Fibroblast of the conjunctiva (primary cell): ENCODE data around the gene ITPRIP.

Source experiments
- DNase-seq: peaks from one replicate; pipeline ENCODE4 v3.0.0-alpha.2; 2010; ENCODE audit warnings: low read depth

The ITPRIP gene

DNA sequence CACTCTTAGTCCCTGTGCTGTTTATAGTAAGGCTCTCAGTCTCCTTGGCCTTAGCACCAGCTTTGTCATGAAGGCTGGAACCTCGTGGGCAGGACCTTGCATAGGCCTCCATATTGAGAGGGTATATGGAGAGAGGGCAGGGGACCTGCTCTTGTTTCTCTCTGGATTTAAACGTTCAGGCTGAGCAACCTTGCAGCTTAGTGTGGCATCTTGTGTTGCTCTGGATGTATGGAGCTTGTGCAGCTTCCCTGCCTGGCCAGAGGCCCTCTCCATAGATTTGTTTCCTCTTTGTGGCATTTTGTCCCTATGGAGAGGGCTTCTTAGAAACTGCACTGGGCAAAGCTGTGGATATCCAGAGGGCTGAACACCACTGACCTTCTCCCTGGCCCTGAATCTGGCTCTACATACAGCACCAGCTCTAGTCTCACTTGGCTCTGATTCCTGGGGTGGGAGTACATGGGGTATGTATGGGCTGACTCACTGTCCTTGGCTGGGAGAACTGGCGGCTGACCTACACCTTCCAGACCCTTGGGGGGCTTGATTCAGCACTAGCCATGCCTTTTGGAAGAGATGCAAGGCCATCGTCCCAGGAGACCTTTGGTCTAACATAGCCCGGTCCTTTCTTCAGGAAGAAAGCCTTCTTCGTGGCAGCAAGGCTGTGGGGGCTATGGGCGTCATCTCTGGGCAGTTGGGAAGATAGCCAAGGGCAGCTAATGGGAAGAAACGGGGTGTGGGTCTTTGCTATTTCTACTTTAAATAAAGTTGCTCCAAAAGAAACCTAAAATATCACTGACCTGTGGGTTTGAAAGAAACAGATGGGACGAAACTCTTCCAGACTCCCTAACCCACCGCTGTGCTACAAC is 30.5 kb downstream of the ITPRIP start:
- no peak for DNase-seq

- DNase-seq = no peak
Measured at GRCh38 chr10:104306897-104307296, 31.4 kb downstream of the ITPRIP start.

DNA sequence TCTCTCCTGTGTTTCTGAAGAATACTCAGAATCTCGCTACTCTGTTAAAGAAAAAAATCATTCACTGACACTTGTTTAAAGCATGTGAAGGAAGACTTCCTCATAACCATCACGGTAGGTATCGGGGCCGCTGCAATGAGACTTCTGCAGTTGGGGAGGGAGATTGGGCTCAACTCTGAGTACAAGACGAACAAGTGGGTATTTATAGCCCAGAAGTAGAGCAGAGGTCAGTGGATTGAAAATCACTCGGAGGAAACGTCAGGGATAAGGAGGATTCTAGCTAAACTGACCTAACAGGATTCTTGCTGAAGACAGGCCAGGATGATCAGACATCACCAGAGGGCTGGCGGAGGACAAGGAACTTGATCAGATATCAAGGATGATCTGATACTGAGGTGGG is 33.3 kb downstream of the ITPRIP start:
- DNase-seq = no peak

DNA sequence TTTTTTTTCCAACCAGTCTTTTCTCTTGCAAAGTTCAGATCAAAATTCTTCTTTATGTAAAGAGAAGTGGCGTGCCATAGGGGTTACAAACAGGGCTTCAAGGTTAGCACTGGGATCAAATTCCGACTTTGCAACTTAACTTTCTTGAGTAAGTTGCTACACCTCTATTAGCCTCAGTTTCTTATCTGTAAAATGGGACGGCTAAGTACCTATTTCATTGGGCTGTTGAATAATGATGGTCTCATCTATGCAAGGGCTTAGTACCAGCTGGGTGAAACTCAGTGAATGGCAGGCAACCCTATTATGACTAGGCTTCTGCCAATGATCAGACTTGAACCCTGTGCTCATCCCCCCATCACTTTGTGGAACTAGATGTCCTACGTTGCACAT is 33.9 kb downstream of the ITPRIP start:
- no peak for DNase-seq

DNA sequence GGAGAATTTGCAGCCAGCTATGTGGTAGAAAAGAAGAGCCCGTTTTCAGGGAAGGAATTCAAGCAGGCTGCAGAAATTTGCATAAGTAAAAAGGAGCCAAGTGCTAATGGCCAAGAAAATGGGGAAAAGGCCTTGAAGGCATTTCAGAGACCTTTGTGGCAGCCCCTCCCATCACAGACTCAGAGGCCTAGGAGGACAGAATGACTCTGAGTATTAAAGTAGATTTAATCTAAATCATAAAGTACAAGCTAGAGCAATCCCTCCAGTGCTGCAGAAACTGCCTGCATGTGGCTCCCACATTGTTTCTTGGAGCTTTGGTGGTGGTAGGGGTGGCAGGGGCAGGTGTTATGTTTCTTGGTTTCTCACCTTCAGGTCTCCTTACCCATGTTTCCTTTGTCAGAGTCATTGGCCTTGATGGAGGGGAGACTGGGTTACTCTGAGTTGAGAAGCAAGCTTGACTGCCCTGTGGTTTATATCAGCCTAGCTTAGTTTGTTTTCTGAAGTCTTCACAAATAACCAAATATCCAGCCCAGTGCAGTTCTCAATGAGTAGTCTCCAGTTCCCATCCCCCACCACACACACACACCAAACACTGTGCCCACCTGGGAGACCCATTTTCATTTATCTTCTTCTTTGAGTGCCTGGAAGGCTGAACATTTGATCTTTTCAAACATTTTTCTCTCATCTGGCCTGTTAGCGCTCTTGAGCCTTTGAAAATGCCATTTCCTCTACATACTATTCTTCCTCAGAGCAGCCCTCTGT is 34.5 kb downstream of the ITPRIP start:
- no peak for DNase-seq

GRCh38 chr10:104301907-104302690 is 36.2 kb downstream of the ITPRIP start:
- DNase-seq = no peak

DNA sequence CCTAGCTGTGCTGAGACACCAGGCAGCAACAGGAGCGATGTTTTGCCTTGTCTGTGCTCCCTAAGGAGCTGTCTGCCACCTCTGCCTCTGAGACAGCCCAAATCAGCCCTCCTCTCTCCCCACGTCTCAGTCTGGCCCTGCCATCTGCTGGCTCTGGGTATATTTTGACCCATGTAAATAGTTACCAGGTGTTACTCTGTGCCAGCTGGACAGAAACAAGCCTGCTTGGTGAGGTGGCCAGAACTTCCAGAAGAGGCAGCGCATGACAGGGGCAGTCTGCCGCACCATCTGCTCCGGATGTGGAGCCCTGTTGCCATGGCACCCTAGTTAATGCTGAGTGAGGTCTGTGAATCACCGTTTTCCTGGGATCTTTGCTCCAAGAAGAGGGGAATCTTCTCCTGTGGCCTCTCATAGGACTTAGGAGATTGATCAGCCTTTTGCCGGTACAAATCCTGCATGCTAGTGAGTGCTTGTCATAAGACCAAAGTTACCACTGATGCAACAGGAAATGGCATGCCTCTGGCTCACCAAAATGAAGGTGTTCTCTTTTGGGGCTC is 37.5 kb downstream of the ITPRIP start:
- peak; percentile 87 for DNase-seq

DNA sequence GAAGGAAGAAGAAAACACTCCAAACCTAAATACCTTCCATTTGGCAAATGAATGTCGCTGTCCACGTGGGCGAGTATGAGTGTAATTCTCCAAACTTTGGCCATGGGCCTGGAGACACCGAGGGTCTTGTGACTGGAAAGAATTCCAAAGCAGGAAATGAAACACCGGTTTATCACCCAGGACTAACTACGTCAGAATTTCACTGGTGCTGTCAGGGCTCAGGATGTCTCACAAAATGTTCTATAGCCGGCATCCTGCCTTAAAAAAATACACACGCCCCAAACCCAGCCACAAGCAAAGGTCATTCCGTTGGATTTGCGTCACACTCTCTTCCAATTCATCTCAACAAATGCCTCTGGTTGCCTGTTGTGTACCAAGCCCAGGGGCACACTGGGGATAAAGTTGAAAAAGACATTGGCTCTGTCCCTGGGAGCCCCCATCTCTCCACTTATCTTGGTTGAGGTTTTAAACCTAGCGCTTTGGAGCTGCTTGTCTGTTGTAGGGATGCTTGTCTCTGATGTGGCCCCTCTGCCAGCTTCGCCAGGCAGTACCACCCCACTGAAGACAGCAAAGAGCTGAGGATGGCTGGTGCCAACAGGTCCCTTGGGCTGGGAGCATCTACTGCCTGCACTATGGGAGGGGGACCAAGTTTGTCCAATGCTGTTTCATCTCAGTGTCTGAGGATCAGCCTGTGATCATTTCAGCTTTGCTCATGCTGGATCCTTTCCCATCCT is 38.1 kb downstream of the ITPRIP start:
- peak; percentile 81 for DNase-seq

DNA sequence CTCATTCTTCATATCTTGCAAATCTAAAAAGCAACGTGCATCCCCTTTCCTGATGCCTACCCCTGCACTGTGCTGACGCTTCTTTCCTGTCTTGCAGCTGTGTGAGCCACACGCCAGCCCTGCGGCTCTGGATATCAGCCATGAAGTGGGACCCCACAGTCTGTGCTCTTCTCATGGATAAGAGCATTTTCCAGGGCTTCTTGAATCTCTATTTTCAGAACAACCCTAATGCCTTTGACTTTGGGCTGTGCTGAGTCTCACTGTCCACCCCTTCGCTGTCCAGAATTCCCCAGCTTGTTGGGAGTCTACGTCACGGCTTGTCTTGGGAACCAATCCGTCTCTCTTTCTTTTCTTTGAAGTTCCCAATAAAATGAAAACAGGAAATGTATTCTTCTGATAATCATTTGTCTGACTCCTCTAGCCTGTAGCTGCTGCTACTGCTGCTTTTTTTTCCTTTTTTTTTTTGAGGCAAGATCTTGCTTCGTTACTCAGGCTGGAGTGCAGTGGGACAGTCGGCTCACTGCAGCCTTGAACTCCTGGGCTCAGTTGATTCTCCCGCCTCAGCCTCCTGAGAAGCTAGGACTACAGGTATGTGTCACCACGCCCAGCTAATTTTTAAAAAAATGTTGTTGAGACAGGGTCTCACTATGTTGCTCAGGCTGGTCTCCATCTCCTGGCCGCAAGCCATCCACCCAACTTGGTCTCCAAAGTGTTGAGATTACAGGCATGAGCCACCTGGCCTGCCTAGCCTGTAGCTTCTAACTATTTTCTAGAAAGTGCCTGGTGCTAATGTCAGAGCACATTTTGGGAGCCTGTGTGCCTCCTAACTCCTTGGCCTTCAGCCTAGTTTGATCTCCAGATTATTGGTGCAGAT is 39.0 kb downstream of the ITPRIP start:
- no peak for DNase-seq

DNA sequence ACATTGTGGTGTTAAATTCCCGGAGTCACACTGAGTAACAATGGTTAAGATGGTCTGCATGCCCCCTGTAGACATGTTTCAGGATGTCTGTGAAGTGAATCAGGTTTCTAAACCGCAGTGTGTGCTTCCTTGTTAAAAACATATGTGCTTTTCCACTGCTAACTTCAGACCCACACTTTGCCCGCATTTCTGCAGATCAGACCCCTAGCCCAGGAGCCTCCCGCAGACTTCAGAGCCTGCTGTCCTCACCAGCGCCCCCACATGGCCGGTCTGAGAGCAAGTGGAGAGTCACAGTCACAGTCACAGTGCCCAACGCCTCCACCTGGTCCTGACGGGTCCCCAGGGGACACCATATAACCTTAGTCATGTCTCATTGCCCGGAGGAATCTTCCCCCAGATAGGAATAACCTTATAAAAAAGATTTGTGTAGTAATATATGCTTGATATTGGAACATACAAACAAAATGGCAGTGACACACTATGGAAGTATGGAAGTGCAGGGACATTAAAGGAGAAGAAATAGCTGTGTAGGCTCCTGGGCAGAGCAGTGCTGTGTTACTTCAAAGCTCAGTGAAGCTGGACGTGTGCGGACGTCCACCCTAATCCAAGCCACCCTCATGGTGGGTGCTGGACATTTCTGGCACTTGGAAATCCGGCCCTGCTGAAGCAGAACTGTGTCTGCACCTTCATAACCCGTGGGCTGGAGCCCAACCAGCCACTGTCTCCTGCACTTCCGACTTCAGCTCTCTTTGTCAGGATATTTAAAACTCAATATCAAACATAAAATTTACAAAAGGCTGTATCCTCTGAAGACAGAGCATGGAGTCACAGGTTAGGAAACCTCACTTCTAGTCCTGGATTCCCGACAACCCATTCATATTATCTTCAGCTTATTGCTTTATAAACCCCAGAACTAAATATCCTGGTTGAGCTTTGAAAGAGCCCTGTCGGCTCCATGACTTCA is 40.3 kb downstream of the ITPRIP start:
- DNase-seq = no peak

GRCh38 chr10:104296687-104297436 is 41.4 kb downstream of the ITPRIP start:
- no peak for DNase-seq

GRCh38 chr10:104293781-104294321 is 44.4 kb downstream of the ITPRIP start:
- no peak for DNase-seq

DNA sequence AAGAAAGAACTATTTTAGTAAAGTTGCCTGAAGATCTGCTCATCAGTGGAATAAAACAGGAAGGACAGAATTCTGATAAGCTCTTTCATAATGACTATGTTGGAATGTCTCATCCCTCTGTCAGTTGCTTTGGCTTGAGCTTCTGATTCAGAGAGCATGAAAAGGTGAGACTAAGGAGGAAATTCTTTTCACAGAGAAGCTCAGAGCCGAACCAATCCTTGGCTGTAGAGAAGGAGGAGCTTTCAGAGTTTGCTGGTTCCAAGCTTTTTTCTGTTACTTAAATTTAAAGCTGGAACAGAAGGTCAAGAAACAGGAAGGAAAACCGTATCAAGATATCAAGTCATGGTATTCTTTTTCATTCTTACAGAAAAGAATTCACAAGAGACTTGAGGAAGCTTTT is 45.3 kb downstream of the ITPRIP start:
- no peak for DNase-seq

- DNase-seq = peak; percentile 72
Measured at GRCh38 chr10:104291439-104291951, 46.8 kb downstream of the ITPRIP start.

- no peak for DNase-seq
Measured at GRCh38 chr10:104288355-104288754, 49.9 kb downstream of the ITPRIP start.

DNA sequence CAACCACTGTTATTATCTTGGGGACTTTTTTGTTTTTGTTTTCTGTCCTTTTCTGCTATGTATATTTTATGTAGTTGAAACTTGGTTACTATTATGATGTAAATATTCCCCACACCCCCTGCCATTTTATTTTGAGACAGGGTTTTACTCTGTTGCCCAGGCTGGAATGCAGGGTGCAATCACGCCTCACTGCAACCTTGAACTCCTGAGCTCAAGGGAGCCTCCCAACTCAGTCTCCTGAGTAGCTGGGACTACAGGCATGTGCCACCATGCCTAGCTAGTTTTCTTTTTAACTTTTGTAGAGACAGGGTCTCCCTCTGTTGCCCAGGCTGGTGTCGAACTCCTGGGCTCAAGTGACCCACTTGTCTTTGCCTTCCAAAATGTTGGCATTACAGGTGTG is 51.3 kb downstream of the ITPRIP start:
- no peak for DNase-seq

GRCh38 chr10:104284846-104285245 is 53.4 kb downstream of the ITPRIP start:
- DNase-seq = no peak

DNA sequence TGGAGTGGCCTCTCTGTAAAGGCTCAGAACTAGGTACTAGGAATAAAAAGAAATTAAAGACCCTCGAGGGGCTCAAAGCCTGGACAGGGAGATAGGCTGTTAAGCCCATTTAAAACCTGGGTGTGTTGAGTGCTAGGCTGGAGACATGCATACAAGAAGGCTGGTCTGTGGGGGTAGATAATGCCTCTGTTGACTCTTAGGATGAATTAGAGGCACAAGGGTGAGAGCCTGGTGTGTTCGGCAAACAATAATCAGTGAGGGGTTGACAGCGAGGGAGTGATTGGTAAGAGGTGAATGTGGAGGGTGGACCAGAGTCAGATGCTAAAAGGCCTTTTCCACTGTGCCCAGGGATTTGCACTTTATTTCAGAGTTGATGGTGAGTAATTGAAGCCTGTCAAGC is 56.6 kb downstream of the ITPRIP start:
- DNase-seq = no peak
